ENCODE measurements around the gene TAAR5.
"Not testable (repeated sequence)": the region's sequence is repeated elsewhere in the genome, so short reads cannot be mapped to it uniquely, and the experiment has no call there.

Gene TAAR5

DNA sequence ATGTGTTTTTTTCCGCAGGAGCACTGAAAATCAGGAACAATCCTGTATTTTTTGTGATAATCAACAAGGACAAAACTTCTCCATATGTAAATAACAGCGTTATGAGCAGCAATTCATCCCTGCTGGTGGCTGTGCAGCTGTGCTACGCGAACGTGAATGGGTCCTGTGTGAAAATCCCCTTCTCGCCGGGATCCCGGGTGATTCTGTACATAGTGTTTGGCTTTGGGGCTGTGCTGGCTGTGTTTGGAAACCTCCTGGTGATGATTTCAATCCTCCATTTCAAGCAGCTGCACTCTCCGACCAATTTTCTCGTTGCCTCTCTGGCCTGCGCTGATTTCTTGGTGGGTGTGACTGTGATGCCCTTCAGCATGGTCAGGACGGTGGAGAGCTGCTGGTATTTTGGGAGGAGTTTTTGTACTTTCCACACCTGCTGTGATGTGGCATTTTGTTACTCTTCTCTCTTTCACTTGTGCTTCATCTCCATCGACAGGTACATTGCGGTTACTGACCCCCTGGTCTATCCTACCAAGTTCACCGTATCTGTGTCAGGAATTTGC, 19.2 kb downstream of the TAAR5 start, which contains the start of gene TAAR6:
TSS of gene TAAR6 (plus strand) at position 102 of the 557 bp plus-strand sequence. CDS start at position 102, 0 bp downstream.
- TF ChIP-seq, protein P1, sequence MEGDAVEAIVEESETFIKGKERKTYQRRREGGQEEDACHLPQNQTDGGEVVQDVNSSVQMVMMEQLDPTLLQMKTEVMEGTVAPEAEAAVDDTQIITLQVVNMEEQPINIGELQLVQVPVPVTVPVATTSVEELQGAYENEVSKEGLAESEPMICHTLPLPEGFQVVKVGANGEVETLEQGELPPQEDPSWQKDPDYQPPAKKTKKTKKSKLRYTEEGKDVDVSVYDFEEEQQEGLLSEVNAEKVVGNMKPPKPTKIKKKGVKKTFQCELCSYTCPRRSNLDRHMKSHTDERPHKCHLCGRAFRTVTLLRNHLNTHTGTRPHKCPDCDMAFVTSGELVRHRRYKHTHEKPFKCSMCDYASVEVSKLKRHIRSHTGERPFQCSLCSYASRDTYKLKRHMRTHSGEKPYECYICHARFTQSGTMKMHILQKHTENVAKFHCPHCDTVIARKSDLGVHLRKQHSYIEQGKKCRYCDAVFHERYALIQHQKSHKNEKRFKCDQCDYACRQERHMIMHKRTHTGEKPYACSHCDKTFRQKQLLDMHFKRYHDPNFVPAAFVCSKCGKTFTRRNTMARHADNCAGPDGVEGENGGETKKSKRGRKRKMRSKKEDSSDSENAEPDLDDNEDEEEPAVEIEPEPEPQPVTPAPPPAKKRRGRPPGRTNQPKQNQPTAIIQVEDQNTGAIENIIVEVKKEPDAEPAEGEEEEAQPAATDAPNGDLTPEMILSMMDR (IDR thresholded peaks at IDR 0.05; ENCODE audit: insufficient read depth, missing control alignments) = no peak
- DNase-seq (ENCODE audit: insufficient read length, low spot score) = no peak
- no peak for FAIRE-seq

DNA sequence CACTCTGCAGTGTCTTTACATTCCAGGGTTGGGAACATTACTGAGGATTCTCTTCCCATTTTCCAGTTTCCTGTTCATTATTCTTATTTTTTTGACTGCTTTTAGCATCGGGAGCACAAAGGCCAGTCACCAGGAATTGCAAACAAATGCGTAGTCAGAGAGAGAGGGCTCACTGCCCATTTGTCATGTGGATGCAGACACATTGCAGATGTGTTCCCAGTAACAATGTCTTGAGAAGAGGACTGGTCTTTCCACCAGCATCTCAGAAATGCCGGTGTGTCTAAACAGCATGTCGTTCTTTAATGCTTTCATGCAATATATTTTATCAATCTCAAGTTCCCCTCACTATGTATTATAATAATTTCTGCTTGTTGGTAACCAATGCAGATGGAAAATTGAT, 20.4 kb downstream of the TAAR5 start:
- DNase-seq (ENCODE audit: insufficient read length, low spot score) (no peak), FAIRE-seq (no peak)
- TF ChIP-seq, protein P1 (IDR thresholded peaks at IDR 0.05; ENCODE audit: insufficient read depth, missing control alignments) = no peak

DNA sequence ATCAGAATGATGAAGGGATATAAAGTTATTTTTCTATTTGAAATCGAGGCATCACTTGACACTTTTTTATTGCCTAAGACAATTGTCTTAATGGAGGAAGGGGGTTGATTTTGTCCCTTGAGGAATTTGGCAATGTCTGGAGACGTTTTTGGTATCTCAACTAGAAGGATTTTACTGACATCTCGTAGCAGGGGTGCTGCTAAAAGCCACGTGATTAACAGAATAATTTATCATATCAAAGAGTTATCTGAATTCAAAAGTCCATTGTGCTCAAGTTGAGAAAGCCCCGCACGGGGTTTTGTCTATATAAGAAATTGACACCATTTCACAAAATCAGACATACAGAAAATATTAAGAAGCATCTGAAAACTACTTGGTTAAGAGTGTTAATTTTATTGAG, 20.9 kb downstream of the TAAR5 start:
- TF ChIP-seq, protein P1 (IDR thresholded peaks at IDR 0.05; ENCODE audit: insufficient read depth, missing control alignments) = no peak
- no peak for DNase-seq (ENCODE audit: insufficient read length, low spot score)
- FAIRE-seq = no peak

DNA sequence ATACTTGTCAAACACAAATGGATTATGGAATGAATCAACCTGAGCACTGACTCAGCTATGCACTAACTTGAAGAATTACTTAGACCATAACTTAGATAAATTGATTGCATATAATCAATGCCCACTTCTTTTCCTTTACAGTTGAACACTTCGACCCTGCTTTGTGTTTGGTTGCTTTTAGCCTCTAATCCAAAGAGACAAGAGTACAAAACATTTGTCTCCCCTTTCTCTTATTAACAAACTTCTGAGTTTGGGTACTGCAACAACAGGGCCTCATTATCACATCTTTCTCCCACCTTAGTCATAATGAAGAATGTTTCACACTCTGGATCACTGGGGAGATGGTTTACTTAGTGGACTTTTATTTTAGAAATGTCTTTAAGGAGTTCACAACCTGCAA, 22.0 kb downstream of the TAAR5 start:
- TF ChIP-seq, protein P1 (IDR thresholded peaks at IDR 0.05; ENCODE audit: insufficient read depth, missing control alignments) = no peak
- FAIRE-seq (no peak), DNase-seq (ENCODE audit: insufficient read length, low spot score) (no peak)

DNA sequence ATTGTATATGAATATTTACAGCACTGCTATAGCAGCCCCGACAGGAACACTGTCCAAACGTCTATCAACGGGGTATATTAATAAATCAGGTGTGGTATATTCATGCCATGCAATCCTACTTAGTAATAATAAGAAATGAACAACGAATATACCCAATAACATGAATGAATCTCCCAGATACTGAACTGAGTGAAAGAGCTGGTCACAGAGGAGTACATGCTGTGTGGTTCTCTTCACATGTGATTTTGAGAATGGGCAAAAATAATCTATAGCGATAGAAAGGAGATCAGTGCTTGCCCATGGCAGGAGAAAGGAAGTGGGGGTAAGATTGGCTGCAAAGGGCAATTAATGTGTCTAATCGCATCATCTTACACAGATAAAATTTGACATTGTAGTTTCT, 23.1 kb downstream of the TAAR5 start:
- DNase-seq (ENCODE audit: insufficient read length, low spot score) (no peak), FAIRE-seq (no peak)
- TF ChIP-seq, protein P1 (IDR thresholded peaks at IDR 0.05; ENCODE audit: insufficient read depth, missing control alignments) = no peak

DNA sequence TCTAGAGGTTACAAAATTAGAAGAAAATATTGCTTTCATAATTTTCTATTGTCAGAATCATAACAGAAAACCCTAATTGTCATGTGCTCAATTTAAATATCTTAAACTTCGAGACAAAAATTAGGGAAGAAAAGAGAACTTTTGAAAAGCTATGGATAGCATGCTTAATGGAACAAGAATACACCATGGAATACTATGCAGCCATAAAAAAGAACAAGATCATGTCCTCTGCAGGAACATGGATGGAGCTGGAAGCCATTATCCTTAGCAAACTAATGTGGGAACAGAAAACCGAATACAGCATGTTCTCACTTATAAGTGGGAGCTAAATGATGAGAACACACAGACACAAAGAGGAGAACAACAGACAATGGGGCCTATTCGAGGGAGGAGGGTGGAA, 29.5 kb downstream of the TAAR5 start:
- FAIRE-seq; DNase-seq (ENCODE audit: insufficient read length, low spot score): not testable (repeated sequence)

DNA sequence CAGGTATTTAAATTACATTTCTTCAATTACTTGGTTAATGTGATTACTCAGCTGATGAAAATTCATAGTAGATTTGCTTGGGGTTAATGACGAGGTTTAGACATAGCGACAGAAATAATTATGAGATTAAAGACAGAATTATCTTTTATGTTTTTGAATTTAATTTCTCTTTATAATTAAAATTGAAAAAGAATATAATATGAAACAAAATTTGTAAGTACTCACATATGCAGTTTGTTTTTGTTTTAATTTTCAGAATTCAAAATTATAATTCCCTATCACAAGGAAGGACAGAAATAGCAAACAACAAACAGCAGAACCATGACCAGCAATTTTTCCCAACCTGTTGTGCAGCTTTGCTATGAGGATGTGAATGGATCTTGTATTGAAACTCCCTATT, 37.2 kb downstream of the TAAR5 start, which contains the start of gene TAAR8:
TSS of gene TAAR8 (plus strand) at position 301 of the 400 bp plus-strand sequence. CDS start at position 322, 21 bp downstream.
- TF ChIP-seq, protein P1 (IDR thresholded peaks at IDR 0.05; ENCODE audit: insufficient read depth, missing control alignments) = no peak
- DNase-seq (ENCODE audit: insufficient read length, low spot score) (no peak), FAIRE-seq (no peak)

DNA sequence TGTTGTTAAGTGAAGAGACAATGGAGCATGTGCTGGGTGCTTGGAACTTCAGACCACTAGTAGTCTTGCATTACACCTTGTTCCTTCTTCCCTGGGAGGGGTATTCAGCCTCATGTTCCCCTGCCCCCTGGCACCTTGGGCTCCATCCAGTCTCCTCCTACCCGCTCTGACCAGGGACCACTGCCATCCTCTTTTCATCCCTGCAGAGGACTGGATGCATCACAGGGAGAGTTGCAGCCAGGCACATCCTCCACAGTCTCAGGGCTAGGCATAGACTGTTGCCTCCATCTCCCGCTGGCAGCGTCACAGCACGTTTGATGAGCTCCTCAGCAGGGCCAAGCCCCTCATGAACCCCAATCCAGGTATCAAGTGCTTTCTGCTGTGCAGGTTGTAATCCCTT, 38.3 kb downstream of the TAAR5 start:
- FAIRE-seq (no peak), DNase-seq (ENCODE audit: insufficient read length, low spot score) (no peak)
- TF ChIP-seq, protein P1 (IDR thresholded peaks at IDR 0.05; ENCODE audit: insufficient read depth, missing control alignments) = no peak

Data from D721Med (cell line).